Measurements from ENCODE around the gene NATD1. TPM values are rescaled to one million over a fixed set of nuclear protein-coding genes. Genes with fewer than 3 reads are reported as not detected.

Gene NATD1
- polyA plus RNA-seq, 3 donors, result 5.2 to 12.8 (median 7.3) TPM

GRCh38 chr17:21280081-21280518 lies 26.9 kb upstream of the NATD1 start:
- no peak overlapping the region for H3K27ac ChIP-seq (ENCODE audit: low read depth, low read length)
- 23 to 29% (median 27%) methylated on average over 10 of the region's 10 CpGs for WGBS, 3 donors

- H3K27ac ChIP-seq (ENCODE audit: low read depth, low read length), result no peak overlapping the region
- 66 to 88% (median 87%) methylated on average over 6 of the region's 6 CpGs for WGBS, 3 donors
These were observed 26.4 kb upstream of the NATD1 start for GRCh38 chr17:21279582-21279981.

GRCh38 chr17:21279198-21279535 lies 26.0 kb upstream of the NATD1 start:
- H3K27ac ChIP-seq (ENCODE audit: low read depth, low read length), result no peak overlapping the region
- 77 to 80% (median 80%) methylated on average over 6 of the region's 6 CpGs for WGBS, 3 donors

- WGBS, 3 donors, result 34 to 65% (median 40%) methylated on average over 8 of the region's 8 CpGs
- no peak overlapping the region for H3K27ac ChIP-seq (ENCODE audit: low read depth, low read length)
These were observed 25.4 kb upstream of the NATD1 start for GRCh38 chr17:21278450-21279197.

- H3K27ac ChIP-seq (ENCODE audit: low read depth, low read length), result no peak overlapping the region
- 95 to 98% (median 98%) methylated on average over 3 of the region's 3 CpGs for WGBS, 3 donors
These were observed 24.1 kb upstream of the NATD1 start for GRCh38 chr17:21277332-21277731.

GRCh38 chr17:21276264-21276588 lies 23.0 kb upstream of the NATD1 start:
- H3K27ac ChIP-seq (ENCODE audit: low read depth, low read length), result no peak overlapping the region
- WGBS, 3 donors, result 9 to 17% (median 14%) methylated on average over 13 to 17 of the region's 17 CpGs

- 0% methylated on average over 51 to 52 of the region's 52 CpGs for WGBS, 3 donors
- no peak overlapping the region for H3K27ac ChIP-seq (ENCODE audit: low read depth, low read length)
These were observed 22.5 kb upstream of the NATD1 start for GRCh38 chr17:21275579-21276263.

- 8 to 23% (median 12%) methylated on average over 20 of the region's 20 CpGs for WGBS, 3 donors
- no peak overlapping the region for H3K27ac ChIP-seq (ENCODE audit: low read depth, low read length)
These were observed 21.9 kb upstream of the NATD1 start for GRCh38 chr17:21275047-21275578.

- WGBS, 3 donors, result 61 to 75% (median 73%) methylated on average over 13 to 14 of the region's 14 CpGs
- H3K27ac ChIP-seq (ENCODE audit: low read depth, low read length), result no peak overlapping the region
These were observed 19.9 kb upstream of the NATD1 start for GRCh38 chr17:21272881-21273792.

GRCh38 chr17:21272250-21272649 lies 19.0 kb upstream of the NATD1 start:
- H3K27ac ChIP-seq (ENCODE audit: low read depth, low read length), result no peak overlapping the region
- WGBS, 3 donors, result 86 to 92% (median 88%) methylated on average over 3 of the region's 3 CpGs

- WGBS, 3 donors, result 84 to 94% (median 87%) methylated on average over 10 of the region's 10 CpGs
- H3K27ac ChIP-seq (ENCODE audit: low read depth, low read length), result no peak overlapping the region
These were observed 18.4 kb upstream of the NATD1 start for GRCh38 chr17:21271454-21272183.

- 42 to 57% (median 43%) methylated on average over 8 of the region's 8 CpGs for WGBS, 3 donors
- no peak overlapping the region for H3K27ac ChIP-seq (ENCODE audit: low read depth, low read length)
These were observed 16.2 kb upstream of the NATD1 start for GRCh38 chr17:21269394-21269793.

- 72 to 80% (median 75%) methylated on average over 7 of the region's 7 CpGs for WGBS, 3 donors
- no peak overlapping the region for H3K27ac ChIP-seq (ENCODE audit: low read depth, low read length)
These were observed 15.5 kb upstream of the NATD1 start for GRCh38 chr17:21268596-21269188.

GRCh38 chr17:21263376-21263775 lies 10.2 kb upstream of the NATD1 start:
- 58 to 70% (median 67%) methylated on average over 6 of the region's 6 CpGs for WGBS, 3 donors

GRCh38 chr17:21262259-21262993 lies 9.2 kb upstream of the NATD1 start:
- H3K27ac ChIP-seq (ENCODE audit: low read depth, low read length), result no peak overlapping the region
- WGBS, 3 donors, result 73 to 84% (median 82%) methylated on average over 12 of the region's 12 CpGs

More at GRCh38 chr17:21263376-21263775, 10.2 kb upstream of the NATD1 start:
- H3K27ac ChIP-seq (ENCODE audit: low read depth, low read length), result no peak overlapping the region

GRCh38 chr17:21258593-21258992 lies 5.4 kb upstream of the NATD1 start:
- 81 to 96% (median 93%) methylated on average over 7 of the region's 7 CpGs for WGBS, 3 donors
- no peak overlapping the region for H3K27ac ChIP-seq (ENCODE audit: low read depth, low read length)
